H1 (cell line): ENCODE results near the gene TPT1. TPM values are rescaled to one million over a fixed set of nuclear protein-coding genes. Genes with fewer than 3 reads are reported as not detected.

Experiments
- EZH2 ChIP-seq: fragments of 200-600 bp; sonication (generic); IDR thresholded peaks from 2 replicates; pipeline ENCODE4 v1.7.1; 2012; ENCODE audit warnings: low read depth, mild to moderate bottlenecking, moderate library complexity, low read length, inconsistent platforms; ENCODE audit not compliant: severe bottlenecking
- GTF2F1 ChIP-seq: IDR thresholded peaks from 2 replicates; pipeline ENCODE4 v1.6.1; 2012; ENCODE audit warnings: low read depth, low read length, improper control_type of control experiment, borderline replicate concordance
- NRF1 ChIP-seq: IDR thresholded peaks from 2 replicates; pipeline ENCODE4 v1.6.1; 2011; ENCODE audit warnings: mild to moderate bottlenecking, low read depth, low read length, improper control_type of control experiment
- TBP ChIP-seq: IDR thresholded peaks from 2 replicates; pipeline ENCODE4 v1.6.1; 2011; ENCODE audit warnings: low read depth, low read length, improper control_type of control experiment
- polyA plus RNA-seq, 7 experiments: library from polyadenylated mRNA; depleted of rRNA in 3 of 7; stranded (reverse) in 5 of 7; unstranded in 2 of 7; fragments of >200 nt in 5 of 7; fragments of 200-250 nt in 2 of 7; gene quantifications; 1 replicate in 5 of 7; 2 replicates in 1 of 7; 4 replicates in 1 of 7; pipeline versions ENCODE4 v1.2.1 to v1.2.3, GENCODE V29; 2011 to 2013; ENCODE audit warnings: missing spikeins in 2 of 7, mixed read lengths in 2 of 7
- total RNA-seq: library from RNA; stranded (reverse); fragmentation: NEBNext Ultra II Directional; extraction: Animal tissue kit (Norgen Biotek cat#: 25700); gene quantifications from 2 replicates; pipeline ENCODE4 v1.2.1, GENCODE V29; 2021
- TF ChIP-seq, protein P1 (sequence below): fragments of 300-600 bp; sonication (generic); IDR thresholded peaks from 2 replicates; pipeline ENCODE4 v1.7.1; 2012; ENCODE audit warnings: low read length, moderate library complexity, mild to moderate bottlenecking, inconsistent platforms; ENCODE audit not compliant: insufficient replicate concordance
- TF ChIP-seq, protein P2 (sequence below): IDR thresholded peaks from 2 replicates; pipeline ENCODE4 v1.6.1; 2012; ENCODE audit warnings: inconsistent platforms
- TF ChIP-seq, protein P3 (sequence below), 3 experiments: IDR thresholded peaks; 1 replicate in 2 of 3; 2 replicates in 1 of 3; pipeline versions ENCODE4 v1.5.1 to v1.6.1; 2011; ENCODE audit warnings: low read length in 3 of 3, mild to moderate bottlenecking in 3 of 3, inconsistent platforms in 2 of 3, low read depth in 1 of 3, moderate library complexity in 1 of 3; ENCODE audit not compliant: insufficient read depth in 1 of 3; ENCODE audit errors: control extremely low read depth in 1 of 3

The TPT1 gene
- total and polyA plus RNA-seq, 2 of the 8 experiments (the other 6 are each of a cell fraction or from before 2014, with no cell fraction given) = 2,245 to 2,279 TPM

DNA sequence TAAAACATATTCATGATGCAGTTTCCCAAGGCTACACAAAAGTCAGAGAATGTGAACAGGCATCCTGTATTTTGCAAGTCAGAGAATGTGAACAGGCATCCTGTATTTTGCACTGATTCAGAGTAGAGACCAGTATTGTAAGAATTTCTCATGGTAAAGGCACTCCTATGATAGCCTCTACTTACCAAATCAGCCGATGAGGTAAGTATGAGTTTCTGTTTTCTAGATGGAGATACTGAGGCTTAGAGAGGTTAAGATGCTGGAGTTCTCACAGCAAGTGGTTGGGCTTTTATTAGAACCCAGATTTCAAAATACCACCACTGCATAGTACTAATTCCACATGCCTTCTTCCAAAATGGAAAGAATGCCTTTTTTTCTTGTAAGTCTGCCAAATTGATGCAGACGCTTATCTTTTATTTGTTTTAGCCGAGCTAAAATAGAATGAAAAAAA, 12.3 kb downstream of the TPT1 start (continued):
- TF ChIP-seq, protein P1, sequence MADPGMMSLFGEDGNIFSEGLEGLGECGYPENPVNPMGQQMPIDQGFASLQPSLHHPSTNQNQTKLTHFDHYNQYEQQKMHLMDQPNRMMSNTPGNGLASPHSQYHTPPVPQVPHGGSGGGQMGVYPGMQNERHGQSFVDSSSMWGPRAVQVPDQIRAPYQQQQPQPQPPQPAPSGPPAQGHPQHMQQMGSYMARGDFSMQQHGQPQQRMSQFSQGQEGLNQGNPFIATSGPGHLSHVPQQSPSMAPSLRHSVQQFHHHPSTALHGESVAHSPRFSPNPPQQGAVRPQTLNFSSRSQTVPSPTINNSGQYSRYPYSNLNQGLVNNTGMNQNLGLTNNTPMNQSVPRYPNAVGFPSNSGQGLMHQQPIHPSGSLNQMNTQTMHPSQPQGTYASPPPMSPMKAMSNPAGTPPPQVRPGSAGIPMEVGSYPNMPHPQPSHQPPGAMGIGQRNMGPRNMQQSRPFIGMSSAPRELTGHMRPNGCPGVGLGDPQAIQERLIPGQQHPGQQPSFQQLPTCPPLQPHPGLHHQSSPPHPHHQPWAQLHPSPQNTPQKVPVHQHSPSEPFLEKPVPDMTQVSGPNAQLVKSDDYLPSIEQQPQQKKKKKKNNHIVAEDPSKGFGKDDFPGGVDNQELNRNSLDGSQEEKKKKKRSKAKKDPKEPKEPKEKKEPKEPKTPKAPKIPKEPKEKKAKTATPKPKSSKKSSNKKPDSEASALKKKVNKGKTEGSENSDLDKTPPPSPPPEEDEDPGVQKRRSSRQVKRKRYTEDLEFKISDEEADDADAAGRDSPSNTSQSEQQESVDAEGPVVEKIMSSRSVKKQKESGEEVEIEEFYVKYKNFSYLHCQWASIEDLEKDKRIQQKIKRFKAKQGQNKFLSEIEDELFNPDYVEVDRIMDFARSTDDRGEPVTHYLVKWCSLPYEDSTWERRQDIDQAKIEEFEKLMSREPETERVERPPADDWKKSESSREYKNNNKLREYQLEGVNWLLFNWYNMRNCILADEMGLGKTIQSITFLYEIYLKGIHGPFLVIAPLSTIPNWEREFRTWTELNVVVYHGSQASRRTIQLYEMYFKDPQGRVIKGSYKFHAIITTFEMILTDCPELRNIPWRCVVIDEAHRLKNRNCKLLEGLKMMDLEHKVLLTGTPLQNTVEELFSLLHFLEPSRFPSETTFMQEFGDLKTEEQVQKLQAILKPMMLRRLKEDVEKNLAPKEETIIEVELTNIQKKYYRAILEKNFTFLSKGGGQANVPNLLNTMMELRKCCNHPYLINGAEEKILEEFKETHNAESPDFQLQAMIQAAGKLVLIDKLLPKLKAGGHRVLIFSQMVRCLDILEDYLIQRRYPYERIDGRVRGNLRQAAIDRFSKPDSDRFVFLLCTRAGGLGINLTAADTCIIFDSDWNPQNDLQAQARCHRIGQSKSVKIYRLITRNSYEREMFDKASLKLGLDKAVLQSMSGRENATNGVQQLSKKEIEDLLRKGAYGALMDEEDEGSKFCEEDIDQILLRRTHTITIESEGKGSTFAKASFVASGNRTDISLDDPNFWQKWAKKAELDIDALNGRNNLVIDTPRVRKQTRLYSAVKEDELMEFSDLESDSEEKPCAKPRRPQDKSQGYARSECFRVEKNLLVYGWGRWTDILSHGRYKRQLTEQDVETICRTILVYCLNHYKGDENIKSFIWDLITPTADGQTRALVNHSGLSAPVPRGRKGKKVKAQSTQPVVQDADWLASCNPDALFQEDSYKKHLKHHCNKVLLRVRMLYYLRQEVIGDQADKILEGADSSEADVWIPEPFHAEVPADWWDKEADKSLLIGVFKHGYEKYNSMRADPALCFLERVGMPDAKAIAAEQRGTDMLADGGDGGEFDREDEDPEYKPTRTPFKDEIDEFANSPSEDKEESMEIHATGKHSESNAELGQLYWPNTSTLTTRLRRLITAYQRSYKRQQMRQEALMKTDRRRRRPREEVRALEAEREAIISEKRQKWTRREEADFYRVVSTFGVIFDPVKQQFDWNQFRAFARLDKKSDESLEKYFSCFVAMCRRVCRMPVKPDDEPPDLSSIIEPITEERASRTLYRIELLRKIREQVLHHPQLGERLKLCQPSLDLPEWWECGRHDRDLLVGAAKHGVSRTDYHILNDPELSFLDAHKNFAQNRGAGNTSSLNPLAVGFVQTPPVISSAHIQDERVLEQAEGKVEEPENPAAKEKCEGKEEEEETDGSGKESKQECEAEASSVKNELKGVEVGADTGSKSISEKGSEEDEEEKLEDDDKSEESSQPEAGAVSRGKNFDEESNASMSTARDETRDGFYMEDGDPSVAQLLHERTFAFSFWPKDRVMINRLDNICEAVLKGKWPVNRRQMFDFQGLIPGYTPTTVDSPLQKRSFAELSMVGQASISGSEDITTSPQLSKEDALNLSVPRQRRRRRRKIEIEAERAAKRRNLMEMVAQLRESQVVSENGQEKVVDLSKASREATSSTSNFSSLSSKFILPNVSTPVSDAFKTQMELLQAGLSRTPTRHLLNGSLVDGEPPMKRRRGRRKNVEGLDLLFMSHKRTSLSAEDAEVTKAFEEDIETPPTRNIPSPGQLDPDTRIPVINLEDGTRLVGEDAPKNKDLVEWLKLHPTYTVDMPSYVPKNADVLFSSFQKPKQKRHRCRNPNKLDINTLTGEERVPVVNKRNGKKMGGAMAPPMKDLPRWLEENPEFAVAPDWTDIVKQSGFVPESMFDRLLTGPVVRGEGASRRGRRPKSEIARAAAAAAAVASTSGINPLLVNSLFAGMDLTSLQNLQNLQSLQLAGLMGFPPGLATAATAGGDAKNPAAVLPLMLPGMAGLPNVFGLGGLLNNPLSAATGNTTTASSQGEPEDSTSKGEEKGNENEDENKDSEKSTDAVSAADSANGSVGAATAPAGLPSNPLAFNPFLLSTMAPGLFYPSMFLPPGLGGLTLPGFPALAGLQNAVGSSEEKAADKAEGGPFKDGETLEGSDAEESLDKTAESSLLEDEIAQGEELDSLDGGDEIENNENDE = no peak
- TF ChIP-seq, protein P2, sequence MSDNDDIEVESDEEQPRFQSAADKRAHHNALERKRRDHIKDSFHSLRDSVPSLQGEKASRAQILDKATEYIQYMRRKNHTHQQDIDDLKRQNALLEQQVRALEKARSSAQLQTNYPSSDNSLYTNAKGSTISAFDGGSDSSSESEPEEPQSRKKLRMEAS = no peak
- TF ChIP-seq, protein P3, sequence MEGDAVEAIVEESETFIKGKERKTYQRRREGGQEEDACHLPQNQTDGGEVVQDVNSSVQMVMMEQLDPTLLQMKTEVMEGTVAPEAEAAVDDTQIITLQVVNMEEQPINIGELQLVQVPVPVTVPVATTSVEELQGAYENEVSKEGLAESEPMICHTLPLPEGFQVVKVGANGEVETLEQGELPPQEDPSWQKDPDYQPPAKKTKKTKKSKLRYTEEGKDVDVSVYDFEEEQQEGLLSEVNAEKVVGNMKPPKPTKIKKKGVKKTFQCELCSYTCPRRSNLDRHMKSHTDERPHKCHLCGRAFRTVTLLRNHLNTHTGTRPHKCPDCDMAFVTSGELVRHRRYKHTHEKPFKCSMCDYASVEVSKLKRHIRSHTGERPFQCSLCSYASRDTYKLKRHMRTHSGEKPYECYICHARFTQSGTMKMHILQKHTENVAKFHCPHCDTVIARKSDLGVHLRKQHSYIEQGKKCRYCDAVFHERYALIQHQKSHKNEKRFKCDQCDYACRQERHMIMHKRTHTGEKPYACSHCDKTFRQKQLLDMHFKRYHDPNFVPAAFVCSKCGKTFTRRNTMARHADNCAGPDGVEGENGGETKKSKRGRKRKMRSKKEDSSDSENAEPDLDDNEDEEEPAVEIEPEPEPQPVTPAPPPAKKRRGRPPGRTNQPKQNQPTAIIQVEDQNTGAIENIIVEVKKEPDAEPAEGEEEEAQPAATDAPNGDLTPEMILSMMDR (IDR thresholded peaks at IDR 0.05; ENCODE audit: control extremely low read depth in 1 of 3, insufficient read depth in 1 of 3, low read depth in 1 of 3, low read length in 3 of 3) = no peak
- TF ChIP-seq EZH2 (no peak), TBP (no peak), GTF2F1 (no peak), NRF1 (no peak)
